Measurements from ENCODE around the gene WSB1. TPM values are rescaled to one million over a fixed set of nuclear protein-coding genes. Genes with fewer than 3 reads are reported as not detected.

The WSB1 gene
- total RNA-seq, 1 experiment from 2014 or later = 35.1 TPM

- POLR2A ChIA-PET (ENCODE audit: unreplicated experiment) = no interaction called here
- intact Hi-C loops (cut with micrococcal nuclease) = loop anchor here (2.0 kb wide), 1 partner anchor 75 kb away; no protein-coding TSS in a partner anchor
- Histone ChIP-seq H3K27ac (ENCODE audit: low read length) (no peak overlapping the region), H3K36me3 (ENCODE audit: low read depth, low read length) (no peaks in the 10 kb centered on the region), H3K9ac (ENCODE audit: low read length) (no peak overlapping the region), H3K4me2 (ENCODE audit: low read length) (no peak overlapping the region), H2AFZ (ENCODE audit: low read length) (no peak overlapping the region), H3K27me3 (ENCODE audit: low read length) (no peaks in the 10 kb centered on the region), H3K4me3 (ENCODE audit: low read length) (no peak overlapping the region), H3F3A (ENCODE audit: low read length, unreplicated experiment) (no peaks in the 10 kb centered on the region), H3K9me2 (replicated peaks; ENCODE audit: low read length) (no peaks in the 10 kb centered on the region), H3K79me2 (ENCODE audit: low read length) (peaks cover 10% of the 10 kb centered on the region), H4K20me1 (ENCODE audit: low read length) (no peaks in the 10 kb centered on the region), H3K4me1 (ENCODE audit: insufficient read depth, low read length) (peaks cover 17% of the 10 kb centered on the region), H3K9me3 (ENCODE audit: low read length) (no peaks in the 10 kb centered on the region)
- CTCF ChIA-PET = no interaction called here
- TF ChIP-seq EZH2 (IDR thresholded peaks at IDR 0.05; ENCODE audit: low read length, unreplicated experiment) (no peak), EZH2phosphoT487 (IDR thresholded peaks at IDR 0.05; ENCODE audit: borderline replicate concordance, low read length) (no peak), CTCF (conservative IDR thresholded peaks at IDR 0.05; ENCODE audit: low read depth, low read length) (no peak)
- ATAC-seq (no peak), DNase-seq (no peak)
- BruUV-seq (replicated peaks) = no TSS peak
These were observed 61.5 kb downstream of the WSB1 start for GRCh38 chr17:27355419-27355818.

DNA sequence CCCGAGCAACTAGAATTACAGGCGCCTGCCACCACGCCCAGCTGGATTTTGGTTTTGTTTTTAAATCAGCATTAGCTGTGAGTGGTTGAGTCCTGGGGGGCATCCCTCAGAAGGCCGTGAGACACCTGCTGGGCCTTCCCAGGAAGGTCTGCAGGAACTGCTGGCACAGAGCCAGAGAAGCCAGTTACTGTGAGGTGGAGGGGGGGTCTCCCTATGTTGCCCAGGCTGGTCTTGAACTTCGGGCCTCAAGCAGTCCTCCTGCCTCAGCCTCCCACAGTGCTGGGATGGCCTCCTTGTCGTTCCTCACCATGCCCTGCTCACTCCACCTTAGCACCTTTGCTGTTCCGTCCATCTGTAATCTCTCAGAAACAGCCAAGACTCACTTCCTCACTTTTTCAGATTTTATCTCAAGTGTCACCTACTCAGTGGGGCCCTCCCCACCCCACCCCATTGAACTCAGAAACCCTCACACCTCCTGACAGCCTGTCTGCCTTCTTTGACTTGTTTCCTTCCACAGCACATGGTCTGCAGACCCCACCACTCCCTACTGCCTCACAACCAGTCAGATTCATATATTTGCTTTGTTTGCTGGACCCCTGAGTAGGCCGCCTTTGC is 62.3 kb downstream of the WSB1 start:
- no peak overlapping the region for H3K4me3 ChIP-seq (ENCODE audit: low read length)
- no peak overlapping the region for H3K9ac ChIP-seq (ENCODE audit: low read length)
- CTCF ChIA-PET = no interaction called here
- no peak for ATAC-seq
- POLR2A ChIA-PET (ENCODE audit: unreplicated experiment) = no interaction called here
- no peaks in the 10 kb centered on the region for H4K20me1 ChIP-seq (ENCODE audit: low read length)
- no peaks in the 10 kb centered on the region for H3F3A ChIP-seq (ENCODE audit: low read length, unreplicated experiment)
- intact Hi-C loops (cut with micrococcal nuclease) = no loop called here
- H3K9me3 ChIP-seq (ENCODE audit: low read length) = no peaks in the 10 kb centered on the region
- BruUV-seq (replicated peaks) = no TSS peak
- H3K79me2 ChIP-seq (ENCODE audit: low read length) = peaks cover 10% of the 10 kb centered on the region
- TF ChIP-seq EZH2 (IDR thresholded peaks at IDR 0.05; ENCODE audit: low read length, unreplicated experiment) = no peak
- no peak for TF ChIP-seq CTCF (conservative IDR thresholded peaks at IDR 0.05; ENCODE audit: low read depth, low read length)
- TF ChIP-seq EZH2phosphoT487 (IDR thresholded peaks at IDR 0.05; ENCODE audit: borderline replicate concordance, low read length) = no peak
- no peaks in the 10 kb centered on the region for H3K36me3 ChIP-seq (ENCODE audit: low read depth, low read length)
- H3K27ac ChIP-seq (ENCODE audit: low read length) = no peak overlapping the region
- DNase-seq = no peak
- no peak overlapping the region for H2AFZ ChIP-seq (ENCODE audit: low read length)
- H3K4me2 ChIP-seq (ENCODE audit: low read length) = no peak overlapping the region
- no peaks in the 10 kb centered on the region for H3K9me2 ChIP-seq (replicated peaks; ENCODE audit: low read length)
- no peaks in the 10 kb centered on the region for H3K27me3 ChIP-seq (ENCODE audit: low read length)
- H3K4me1 ChIP-seq (ENCODE audit: insufficient read depth, low read length) = peaks cover 17% of the 10 kb centered on the region

GRCh38 chr17:27357236-27357635 is 63.3 kb downstream of the WSB1 start:
- no peak overlapping the region for H3K27ac ChIP-seq (ENCODE audit: low read length)
- H2AFZ ChIP-seq (ENCODE audit: low read length) = no peak overlapping the region
- no peak overlapping the region for H3K4me2 ChIP-seq (ENCODE audit: low read length)
- BruUV-seq (replicated peaks) = no TSS peak
- POLR2A ChIA-PET (ENCODE audit: unreplicated experiment) = no interaction called here
- H3K27me3 ChIP-seq (ENCODE audit: low read length) = no peaks in the 10 kb centered on the region
- intact Hi-C loops (cut with micrococcal nuclease) = no loop called here
- TF ChIP-seq CTCF (conservative IDR thresholded peaks at IDR 0.05; ENCODE audit: low read depth, low read length) (no peak), EZH2 (IDR thresholded peaks at IDR 0.05; ENCODE audit: low read length, unreplicated experiment) (no peak), EZH2phosphoT487 (IDR thresholded peaks at IDR 0.05; ENCODE audit: borderline replicate concordance, low read length) (no peak)
- no peak overlapping the region for H3K9ac ChIP-seq (ENCODE audit: low read length)
- ATAC-seq (no peak), DNase-seq (no peak)
- H3F3A ChIP-seq (ENCODE audit: low read length, unreplicated experiment) = no peaks in the 10 kb centered on the region
- no peaks in the 10 kb centered on the region for H3K36me3 ChIP-seq (ENCODE audit: low read depth, low read length)
- peaks cover 17% of the 10 kb centered on the region for H3K4me1 ChIP-seq (ENCODE audit: insufficient read depth, low read length)
- no peaks in the 10 kb centered on the region for H3K9me2 ChIP-seq (replicated peaks; ENCODE audit: low read length)
- no peak overlapping the region for H3K4me3 ChIP-seq (ENCODE audit: low read length)
- CTCF ChIA-PET = no interaction called here
- H3K79me2 ChIP-seq (ENCODE audit: low read length) = peaks cover 10% of the 10 kb centered on the region
- H3K9me3 ChIP-seq (ENCODE audit: low read length) = no peaks in the 10 kb centered on the region
- no peaks in the 10 kb centered on the region for H4K20me1 ChIP-seq (ENCODE audit: low read length)
